ENCODE measurements around the gene TMEM150A. TPM values are rescaled to one million over a fixed set of nuclear protein-coding genes. Genes with fewer than 3 reads are reported as not detected.
"Not testable (repeated sequence)": the region's sequence is repeated elsewhere in the genome, so short reads cannot be mapped to it uniquely, and the experiment has no call there.

TMEM150A gene
- total RNA-seq, 2 experiments from 2014 or later = 5.3 to 7.0 TPM

DNA sequence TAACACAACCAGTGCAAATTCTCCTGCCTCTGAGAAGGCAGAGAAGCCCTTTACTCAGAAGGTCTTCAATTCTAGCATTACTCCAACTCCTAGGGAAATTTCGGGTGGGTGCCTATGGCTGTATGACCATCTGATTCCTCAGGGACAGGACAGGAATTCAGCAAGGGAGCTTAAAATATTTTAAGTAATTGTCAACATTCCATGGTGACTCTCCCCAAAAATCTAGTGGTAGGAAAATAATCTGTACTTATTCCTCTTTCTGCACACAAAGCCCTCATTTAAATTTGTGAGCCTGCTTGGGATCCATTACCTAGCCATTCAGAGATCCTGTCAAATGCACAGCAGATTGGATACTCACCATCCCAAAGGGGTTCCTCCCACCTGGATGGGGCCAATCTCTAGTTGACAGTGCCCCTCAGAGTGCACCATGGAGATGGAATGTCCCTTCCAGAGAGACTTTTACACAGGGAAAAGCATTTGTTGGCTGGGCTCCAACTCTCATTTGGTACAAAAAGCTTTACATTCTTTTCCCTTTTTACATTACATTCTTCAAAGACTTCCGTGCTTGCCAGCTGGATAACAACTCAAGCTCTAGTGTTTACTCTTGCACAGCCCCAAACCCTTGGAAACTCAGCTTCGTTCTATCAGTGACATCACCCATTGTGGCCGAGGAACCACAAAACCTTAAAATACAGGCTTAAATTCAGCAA lies 3.1 kb upstream of the TMEM150A start:
- H3K9me3 Mint-ChIP-seq = no peaks in the 10 kb centered on the region
- H3K4me3 Mint-ChIP-seq = no peak overlapping the region
- H3K27ac Mint-ChIP-seq = no peak overlapping the region
- H3K4me1 Mint-ChIP-seq = peaks cover 19% of the 10 kb centered on the region
- POLR2A ChIA-PET = interaction anchor here (1.2 to 1.4 kb wide), 2 partner anchors 11 to 67 kb away, joined by 3 to 6 read pairs; partner anchors contain the start of gene MAT2A
- peaks cover 9% of the 10 kb centered on the region for H3K36me3 Mint-ChIP-seq
- no peak for DNase-seq
- ATAC-seq (ENCODE audit: low read depth) = no peak
- H3K27me3 Mint-ChIP-seq = no peaks in the 10 kb centered on the region

DNA sequence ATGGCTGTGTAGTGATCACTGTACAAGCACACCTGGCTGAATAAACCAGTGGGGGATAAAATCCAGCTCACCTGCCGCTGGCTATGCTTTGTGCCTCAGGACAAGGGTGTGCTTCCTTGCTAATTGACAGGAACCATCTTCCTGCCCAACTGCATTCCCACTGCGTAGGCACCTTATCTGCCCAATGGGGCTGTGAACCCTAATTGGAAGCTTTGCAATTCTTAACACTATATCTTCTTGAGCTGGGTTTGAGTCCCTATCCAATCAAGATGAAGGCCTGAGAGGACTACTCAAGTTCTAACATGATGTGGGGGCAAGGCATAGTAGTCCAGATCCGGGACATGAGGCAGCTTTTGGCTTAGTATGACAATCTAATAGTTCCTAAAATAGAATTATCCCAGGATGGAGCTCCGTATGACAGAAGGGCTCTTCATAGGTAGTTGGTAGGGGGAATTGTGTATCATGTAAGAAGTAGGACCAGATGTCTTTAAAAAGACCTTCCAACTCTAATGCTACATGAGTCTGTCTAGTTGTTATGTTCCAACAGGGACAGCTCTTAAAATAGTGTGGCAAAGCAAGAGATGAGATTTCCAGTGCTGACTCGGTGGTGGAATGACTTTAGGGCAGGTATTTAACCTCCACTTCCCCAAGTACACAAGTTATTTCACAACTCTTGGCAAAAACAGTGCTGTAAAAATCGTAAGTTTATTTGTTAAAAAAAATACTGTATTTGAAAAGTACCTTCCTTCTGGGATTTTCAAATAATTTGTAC lies 2.3 kb upstream of the TMEM150A start:
- no peak for ATAC-seq (ENCODE audit: low read depth)
- H3K9me3 Mint-ChIP-seq = no peaks in the 10 kb centered on the region
- H3K27me3 Mint-ChIP-seq = no peaks in the 10 kb centered on the region
- H3K27ac Mint-ChIP-seq = no peak overlapping the region
- POLR2A ChIA-PET = interaction anchor here (0.8 to 2.0 kb wide), 3 partner anchors 10 to 66 kb away, joined by 3 to 8 read pairs (median 4); partner anchors contain the start of genes MAT2A, RNF181 and USP39
- H3K4me1 Mint-ChIP-seq = peaks cover 13% of the 10 kb centered on the region
- H3K4me3 Mint-ChIP-seq = no peak overlapping the region
- peaks cover 6% of the 10 kb centered on the region for H3K36me3 Mint-ChIP-seq
- no peak for DNase-seq

DNA sequence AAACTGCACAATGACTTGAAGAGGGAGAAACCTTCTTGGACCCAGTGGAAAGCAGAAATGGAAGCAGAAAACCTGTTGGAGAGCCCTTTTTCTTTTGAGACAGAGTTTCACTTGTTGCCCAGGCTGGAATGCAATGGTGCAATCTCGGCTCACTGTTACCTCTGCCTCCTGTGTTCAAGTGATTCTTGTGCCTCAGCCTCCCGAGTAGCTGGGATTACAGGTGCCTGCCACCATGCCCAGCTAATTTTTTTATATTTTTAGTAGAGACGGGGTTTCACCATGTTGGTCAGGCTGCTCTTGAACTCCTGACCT lies 1.6 kb upstream of the TMEM150A start:
- Mint-ChIP-seq H3K4me3 (peak overlapping the region; percentile 90), H3K4me1 (peaks cover 13% of the 10 kb centered on the region)
- not testable (repeated sequence) for H3K9me3 Mint-ChIP-seq; H3K27ac Mint-ChIP-seq; DNase-seq; H3K27me3 Mint-ChIP-seq; H3K36me3 Mint-ChIP-seq; ATAC-seq (ENCODE audit: low read depth)
- POLR2A ChIA-PET = interaction anchor here (0.8 to 2.0 kb wide), 2 partner anchors 9 to 12 kb away, joined by 4 to 8 read pairs; partner anchors contain the start of genes RNF181 and USP39

DNA sequence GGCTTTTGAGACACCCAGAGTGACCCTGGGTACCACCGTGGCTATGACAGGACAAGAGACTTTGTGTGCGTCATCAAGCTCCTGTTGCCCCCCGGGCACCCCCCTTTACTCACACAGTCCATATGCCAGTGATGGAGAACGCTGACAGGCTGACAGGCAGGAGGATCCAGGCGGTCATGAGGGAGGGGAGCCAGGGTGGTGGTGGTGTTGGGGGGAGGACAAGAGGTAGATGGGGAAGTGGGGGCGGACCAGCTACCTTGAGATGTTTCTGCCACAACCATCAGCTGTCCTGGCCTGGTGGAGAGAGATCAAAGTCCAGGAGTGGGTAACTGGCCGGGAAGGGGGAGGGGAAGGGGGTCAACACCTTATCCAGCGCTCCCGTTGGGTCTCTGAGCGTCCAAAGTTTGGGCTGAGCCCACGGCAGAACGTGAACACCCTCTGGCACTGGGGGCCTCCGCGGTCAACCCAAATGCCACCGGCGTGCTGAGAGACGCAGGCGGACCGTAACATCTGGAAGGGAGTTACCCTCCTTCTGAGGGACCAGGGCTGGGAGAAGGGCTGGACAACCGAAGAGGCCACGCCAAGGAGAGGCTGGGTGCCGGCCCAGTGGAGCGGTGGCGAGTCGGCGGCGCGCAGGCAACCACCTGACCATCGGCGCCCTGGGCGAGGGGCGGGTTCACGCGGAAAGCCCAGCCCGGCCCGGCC lies 575 bp downstream of the TMEM150A start:
- Mint-ChIP-seq H3K36me3 (peaks cover 2% of the 10 kb centered on the region), H3K27ac (no peak overlapping the region), H3K4me3 (peak overlapping the region; percentile 75), H3K27me3 (no peaks in the 10 kb centered on the region), H3K4me1 (peaks cover 16% of the 10 kb centered on the region), H3K9me3 (no peaks in the 10 kb centered on the region)
- POLR2A ChIA-PET = interaction anchor here (0.7 to 2.1 kb wide), 4 partner anchors 7 to 17 kb away, joined by 3 to 8 read pairs (median 4); partner anchors contain the start of gene C2orf68
- DNase-seq = no peak
- peak; percentile 5 for ATAC-seq (ENCODE audit: low read depth)

DNA sequence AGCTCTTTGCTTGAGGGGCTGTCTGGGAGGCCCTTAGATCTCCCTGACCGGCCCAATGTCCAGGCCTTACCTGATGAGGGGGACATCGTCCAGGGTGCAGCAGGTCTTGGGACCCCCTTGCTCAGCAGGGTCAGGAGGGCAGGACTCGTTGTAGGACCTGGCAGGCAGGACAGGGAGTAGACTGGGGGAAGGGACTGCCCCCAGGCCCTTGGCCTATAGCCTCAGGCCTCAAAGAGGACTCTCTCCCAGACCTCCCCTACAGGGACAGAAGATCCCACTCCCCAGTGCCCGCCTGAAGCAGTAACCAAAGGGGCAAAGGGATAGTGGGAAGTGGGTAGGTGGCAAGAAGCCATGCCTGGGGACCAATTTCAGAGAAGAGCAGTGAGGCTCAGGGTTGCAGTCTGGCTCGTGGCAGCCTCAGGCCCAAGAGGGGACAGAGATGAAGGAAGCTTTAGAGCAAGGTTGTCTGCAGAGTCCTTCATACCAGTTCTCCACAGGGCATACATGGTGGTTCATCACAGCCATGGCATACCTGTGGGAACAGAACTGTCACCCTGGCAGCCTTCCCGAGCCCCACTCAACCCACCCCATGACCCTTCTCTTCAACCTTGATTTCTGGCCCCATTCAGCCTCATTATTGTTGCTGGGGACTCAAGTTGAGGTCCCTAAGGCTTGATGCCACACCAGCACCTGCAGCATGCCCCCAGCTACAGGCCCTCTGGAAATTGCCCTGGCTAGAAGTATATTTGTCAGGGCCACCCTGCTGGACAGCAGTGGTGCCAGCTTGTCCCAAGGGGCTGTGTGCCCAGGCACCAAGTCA lies 1.3 kb downstream of the TMEM150A start:
- H3K4me3 Mint-ChIP-seq = peak overlapping the region; percentile 75
- ATAC-seq (ENCODE audit: low read depth) = no peak
- POLR2A ChIA-PET = interaction anchor here (0.7 to 2.1 kb wide), 4 partner anchors 11 to 40 kb away, joined by 3 to 8 read pairs (median 4); partner anchors contain the start of genes C2orf68 and GGCX

DNA sequence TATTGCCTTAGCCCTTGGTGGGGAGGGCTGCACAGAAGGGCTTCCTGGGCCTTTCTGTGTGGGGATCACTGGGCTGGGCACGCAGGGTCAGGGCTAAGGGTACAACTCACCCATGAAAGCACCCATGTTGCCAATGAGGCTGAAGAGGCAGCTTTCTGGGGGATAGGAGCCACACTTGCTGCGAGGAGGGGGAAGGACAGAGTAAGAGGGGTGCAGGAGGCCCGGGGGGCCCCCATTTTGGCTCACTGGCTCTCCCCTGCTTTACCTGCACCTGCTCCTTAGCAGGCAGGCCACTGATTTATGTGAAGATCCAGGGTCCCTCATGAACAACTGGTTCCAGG lies 2.3 kb downstream of the TMEM150A start:
- H3K36me3 Mint-ChIP-seq = peaks cover 6% of the 10 kb centered on the region
- no peak for ATAC-seq (ENCODE audit: low read depth)
- no peaks in the 10 kb centered on the region for H3K9me3 Mint-ChIP-seq
- no peak overlapping the region for H3K4me3 Mint-ChIP-seq
- POLR2A ChIA-PET = interaction anchor here (0.7 to 2.1 kb wide), 4 partner anchors 12 to 39 kb away, joined by 3 to 8 read pairs (median 4); partner anchors contain the start of genes C2orf68 and GGCX
- no peak overlapping the region for H3K27ac Mint-ChIP-seq
- peaks cover 25% of the 10 kb centered on the region for H3K4me1 Mint-ChIP-seq
- no peak for DNase-seq
- no peaks in the 10 kb centered on the region for H3K27me3 Mint-ChIP-seq

More for the DNA sequence above, 1.3 kb downstream of the TMEM150A start:
- Mint-ChIP-seq H3K9me3 (no peaks in the 10 kb centered on the region), H3K36me3 (peaks cover 2% of the 10 kb centered on the region), H3K27me3 (no peaks in the 10 kb centered on the region), H3K4me1 (peaks cover 23% of the 10 kb centered on the region), H3K27ac (no peak overlapping the region)
- no peak for DNase-seq

DNA sequence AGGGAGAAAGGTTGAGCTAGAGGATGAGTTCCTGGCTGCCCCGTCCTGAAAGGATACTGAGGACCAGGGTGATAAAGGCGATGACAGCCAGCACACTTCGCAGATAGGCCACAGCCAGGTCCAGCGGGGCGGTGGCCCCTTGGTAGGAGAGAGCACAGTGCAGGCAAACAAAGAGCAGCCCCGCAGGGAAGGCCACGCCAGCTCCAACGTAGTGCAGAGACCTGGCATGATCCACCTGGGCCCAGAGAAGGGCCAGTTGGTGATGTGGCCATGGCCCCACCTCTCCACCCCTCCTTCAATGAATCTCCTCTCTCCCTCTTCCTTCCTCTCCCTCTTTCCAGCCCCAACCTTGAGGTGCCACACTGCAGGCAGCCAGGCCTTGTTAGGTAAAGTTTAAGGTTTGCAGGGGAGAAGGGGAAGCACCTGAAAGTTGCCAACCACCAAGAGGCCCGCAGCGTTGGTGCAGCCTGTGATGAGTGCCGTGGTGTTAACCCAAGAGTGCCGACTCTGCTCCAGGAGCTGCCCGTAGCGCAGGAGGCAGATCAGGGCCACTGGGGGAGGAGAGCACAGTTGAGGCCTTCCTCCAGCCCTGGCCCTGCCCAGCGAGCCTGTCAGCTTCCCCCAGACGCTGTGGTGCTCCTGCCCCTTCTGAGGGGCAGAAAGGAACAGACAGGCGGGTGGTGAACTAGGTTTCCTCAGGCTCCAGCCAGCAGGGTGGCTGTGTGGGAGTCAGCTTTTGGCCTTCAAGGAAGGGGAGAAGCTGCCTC lies 2.8 kb downstream of the TMEM150A start:
- POLR2A ChIA-PET = interaction anchor here (0.8 to 1.3 kb wide), 2 partner anchors 16 to 38 kb away, joined by 3 read pairs; partner anchors contain the start of gene GGCX
- Mint-ChIP-seq H3K27me3 (no peaks in the 10 kb centered on the region), H3K9me3 (no peaks in the 10 kb centered on the region), H3K4me1 (peaks cover 25% of the 10 kb centered on the region), H3K27ac (no peak overlapping the region), H3K36me3 (peaks cover 6% of the 10 kb centered on the region), H3K4me3 (no peak overlapping the region)
- no peak for DNase-seq
- ATAC-seq (ENCODE audit: low read depth) = no peak

DNA sequence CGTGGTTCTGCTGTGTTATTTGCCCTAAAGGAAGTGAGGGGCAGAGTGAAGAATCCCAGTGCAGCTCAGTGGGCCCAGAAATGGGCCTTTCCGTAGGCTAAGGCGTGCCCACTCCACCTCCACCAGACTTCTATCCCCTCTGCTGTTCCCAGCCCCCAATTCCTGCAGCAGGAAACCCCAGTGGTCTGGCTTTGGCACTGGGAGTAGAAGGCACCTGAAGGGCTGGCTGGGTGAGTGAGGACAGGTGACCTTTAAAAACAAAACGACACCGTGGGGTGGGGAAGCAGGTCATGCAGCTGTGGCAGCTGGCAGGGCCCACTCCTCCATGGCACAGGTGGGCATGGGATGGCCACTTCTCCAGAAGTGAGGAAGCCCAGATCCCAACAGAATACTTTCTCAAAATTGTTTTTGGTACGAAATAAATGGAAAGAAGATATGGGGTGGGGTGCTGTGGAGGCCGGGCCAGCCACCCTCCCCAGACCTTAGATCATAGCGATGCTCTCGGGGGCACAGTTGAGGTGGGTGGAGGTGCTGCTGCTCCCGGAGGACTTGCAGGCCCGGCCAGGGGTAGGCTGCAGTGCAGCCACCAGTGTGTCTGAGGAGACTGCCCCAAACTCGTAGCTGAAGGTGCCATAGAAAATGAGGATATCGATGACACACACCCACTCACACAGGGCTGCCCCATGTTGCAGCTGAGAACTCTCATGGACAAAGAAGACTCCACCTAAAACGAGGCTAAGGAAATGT lies 3.7 kb downstream of the TMEM150A start:
- POLR2A ChIA-PET = no interaction called here
- H3K27ac Mint-ChIP-seq = no peak overlapping the region

DNA sequence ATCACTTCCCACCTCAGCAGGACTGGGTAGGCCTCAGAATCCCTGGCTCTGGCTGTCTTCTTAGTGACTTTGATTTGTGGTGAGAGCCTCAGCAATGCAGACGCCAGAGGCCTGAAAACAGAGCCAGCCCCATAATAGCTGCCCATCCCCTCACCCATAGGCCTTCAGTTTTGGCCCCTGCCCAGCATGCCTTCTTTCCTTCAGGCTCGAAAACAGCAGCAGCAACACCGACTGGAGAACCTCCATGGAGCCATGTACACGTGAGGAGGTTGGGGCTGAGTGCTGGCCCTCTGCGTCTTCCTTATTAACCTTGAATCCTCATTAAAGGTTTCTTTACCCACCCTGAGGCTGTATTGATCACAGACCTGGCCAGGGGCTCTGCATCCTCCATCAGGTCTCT lies 5.3 kb downstream of the TMEM150A start:
- no peaks in the 10 kb centered on the region for H3K27me3 Mint-ChIP-seq
- H3K4me1 Mint-ChIP-seq = peaks cover 26% of the 10 kb centered on the region
- no peak for DNase-seq
- peak overlapping the region; percentile 93 for H3K27ac Mint-ChIP-seq
- POLR2A ChIA-PET = interaction anchor here (0.8 to 4.0 kb wide), 4 partner anchors 10 to 20 kb away, joined by 4 to 44 read pairs (median 23); partner anchors contain the start of genes C2orf68, VAMP5 and VAMP8
- peaks cover 5% of the 10 kb centered on the region for H3K36me3 Mint-ChIP-seq
- no peaks in the 10 kb centered on the region for H3K9me3 Mint-ChIP-seq
- ATAC-seq (ENCODE audit: low read depth) = no peak
- H3K4me3 Mint-ChIP-seq = peak overlapping the region; percentile 95

More for the DNA sequence above, 3.7 kb downstream of the TMEM150A start:
- no peaks in the 10 kb centered on the region for H3K9me3 Mint-ChIP-seq
- H3K36me3 Mint-ChIP-seq = peaks cover 6% of the 10 kb centered on the region
- H3K4me3 Mint-ChIP-seq = no peak overlapping the region
- peaks cover 32% of the 10 kb centered on the region for H3K4me1 Mint-ChIP-seq
- DNase-seq (no peak), ATAC-seq (ENCODE audit: low read depth) (no peak)
- H3K27me3 Mint-ChIP-seq = no peaks in the 10 kb centered on the region

DNA sequence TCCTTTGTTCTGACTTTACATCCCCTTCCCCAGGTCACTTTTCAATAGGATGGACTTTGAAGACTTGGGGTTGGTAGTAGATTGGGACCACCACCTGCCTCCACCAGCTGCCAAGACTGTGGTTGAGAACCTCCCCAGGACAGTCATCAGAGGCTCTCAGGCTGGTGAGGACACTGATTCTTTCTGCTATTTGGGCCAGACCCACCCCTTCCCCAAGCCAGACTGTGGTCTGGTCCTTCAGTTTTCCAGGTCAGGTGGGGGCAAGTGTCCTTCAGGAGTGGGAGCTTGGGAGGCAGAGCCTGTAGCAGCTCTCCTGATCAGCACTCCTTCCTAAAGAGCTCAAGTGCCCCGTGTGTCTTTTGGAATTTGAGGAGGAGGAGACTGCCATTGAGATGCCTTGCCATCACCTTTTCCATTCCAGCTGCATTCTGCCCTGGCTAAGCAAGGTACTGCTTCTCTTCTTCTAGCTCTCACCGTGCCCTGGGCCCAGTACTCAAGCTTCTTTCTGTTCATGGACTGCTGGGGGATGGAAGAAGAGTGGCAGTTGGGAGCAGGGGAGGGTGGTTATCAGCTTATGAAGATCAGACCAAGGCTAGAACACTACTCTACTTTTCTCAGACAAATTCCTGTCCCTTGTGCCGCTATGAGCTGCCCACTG lies 5.9 kb downstream of the TMEM150A start:
- Mint-ChIP-seq H3K27ac (peak overlapping the region; percentile 93), H3K4me1 (peaks cover 24% of the 10 kb centered on the region), H3K27me3 (no peaks in the 10 kb centered on the region), H3K36me3 (peaks cover 5% of the 10 kb centered on the region), H3K4me3 (peak overlapping the region; percentile 95), H3K9me3 (no peaks in the 10 kb centered on the region)
- POLR2A ChIA-PET = interaction anchor here (0.8 to 4.0 kb wide), 12 partner anchors 9 to 178 kb away, joined by 3 to 44 read pairs (median 8); partner anchors contain the start of genes C2orf68, MAT2A, SH2D6 and USP39
- no peak for ATAC-seq (ENCODE audit: low read depth)
- no peak for DNase-seq

DNA sequence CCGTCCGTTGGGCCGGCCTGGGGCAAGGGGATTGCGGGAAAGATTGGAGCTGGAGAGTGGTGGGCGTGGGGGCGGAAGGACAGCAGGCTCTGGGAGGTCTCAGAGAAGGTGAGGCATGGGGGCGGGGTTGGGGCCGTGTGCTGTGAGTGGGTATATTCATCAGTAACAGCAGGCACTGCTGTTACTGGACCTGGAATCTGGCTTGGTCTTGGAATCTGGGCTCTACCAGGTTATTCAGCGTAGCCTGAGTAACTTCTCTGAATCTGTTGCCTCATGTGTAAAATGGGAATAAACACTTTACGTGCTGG lies 6.5 kb downstream of the TMEM150A start:
- Mint-ChIP-seq H3K27ac (peak overlapping the region; percentile 93), H3K9me3 (no peaks in the 10 kb centered on the region), H3K4me1 (peaks cover 26% of the 10 kb centered on the region), H3K36me3 (peaks cover 7% of the 10 kb centered on the region), H3K27me3 (no peaks in the 10 kb centered on the region), H3K4me3 (peak overlapping the region; percentile 95)
- peak; percentile 2 for ATAC-seq (ENCODE audit: low read depth)
- no peak for DNase-seq
- POLR2A ChIA-PET = interaction anchor here (0.7 to 4.0 kb wide), 15 partner anchors 8 to 268 kb away, joined by 3 to 44 read pairs (median 6); partner anchors contain the start of genes C2orf68, GGCX, MAT2A and SH2D6
